ENCODE data around the gene TOB1. TPM values are rescaled to one million over a fixed set of nuclear protein-coding genes. Genes with fewer than 3 reads are reported as not detected.

The TOB1 gene
- polyA plus RNA-seq, 2 donors = 32.7 to 52.9 TPM

- Histone ChIP-seq H3K27ac (ENCODE audit: low read depth in 2 of 2, low read length in 1 of 2) (peak overlapping the region in 1 of 2 donors; percentile 42), H3K4me3 (ENCODE audit: low read depth in 1 of 2, low read length in 2 of 2) (no peak overlapping the region), H3K9me3 (ENCODE audit: control insufficient read depth in 2 of 2, insufficient read depth in 1 of 2, low read depth in 1 of 2, low read length in 1 of 2) (no peaks in the 10 kb centered on the region), H3K4me1 (ENCODE audit: control insufficient read depth in 2 of 2, insufficient read depth in 2 of 2, low read length in 1 of 2) (peaks cover 14 to 24% of the 10 kb centered on the region in 2 donors), H3K27me3 (ENCODE audit: control insufficient read depth in 1 of 2, insufficient read depth in 2 of 2, low read length in 2 of 2) (no peaks in the 10 kb centered on the region), H3K36me3 (ENCODE audit: control insufficient read depth in 2 of 2, insufficient read depth in 2 of 2, low read length in 1 of 2) (no peaks in the 10 kb centered on the region)
- WGBS, 2 donors = 83 to 92% methylated on average over 4 of the region's 4 CpGs
Observed at GRCh38 chr17:50906443-50906842, 40.3 kb upstream of the TOB1 start.

DNA sequence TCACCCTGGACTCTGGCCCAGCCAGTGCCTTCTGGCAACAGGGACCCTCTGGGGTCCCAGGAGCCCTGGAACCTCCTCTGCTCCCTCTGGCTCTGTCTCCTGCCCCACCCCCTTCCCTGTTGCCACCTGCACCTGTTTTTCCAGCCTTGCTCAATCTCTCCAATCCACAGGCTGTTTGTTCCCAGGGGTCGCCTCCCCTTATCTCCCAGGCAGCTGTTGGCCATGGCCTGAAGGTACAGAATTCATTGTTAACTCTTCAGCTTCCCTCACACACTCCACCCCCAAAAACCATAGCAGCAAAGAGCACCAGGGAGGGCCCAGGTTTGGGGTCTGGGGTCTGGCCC lies 39.3 kb upstream of the TOB1 start:
- Histone ChIP-seq H3K27ac (ENCODE audit: low read depth in 2 of 2, low read length in 1 of 2) (peak overlapping the region; percentile 94 to 98), H3K27me3 (ENCODE audit: control insufficient read depth in 1 of 2, insufficient read depth in 2 of 2, low read length in 2 of 2) (no peaks in the 10 kb centered on the region), H3K4me3 (ENCODE audit: low read depth in 1 of 2, low read length in 2 of 2) (no peak overlapping the region), H3K36me3 (ENCODE audit: control insufficient read depth in 2 of 2, insufficient read depth in 2 of 2, low read length in 1 of 2) (no peaks in the 10 kb centered on the region), H3K9me3 (ENCODE audit: control insufficient read depth in 2 of 2, insufficient read depth in 1 of 2, low read depth in 1 of 2, low read length in 1 of 2) (no peaks in the 10 kb centered on the region), H3K4me1 (ENCODE audit: control insufficient read depth in 2 of 2, insufficient read depth in 2 of 2, low read length in 1 of 2) (peaks cover 14 to 24% of the 10 kb centered on the region in 2 donors)
- 52 to 58% methylated on average over 1 of the region's 1 CpG for WGBS, 2 donors

DNA sequence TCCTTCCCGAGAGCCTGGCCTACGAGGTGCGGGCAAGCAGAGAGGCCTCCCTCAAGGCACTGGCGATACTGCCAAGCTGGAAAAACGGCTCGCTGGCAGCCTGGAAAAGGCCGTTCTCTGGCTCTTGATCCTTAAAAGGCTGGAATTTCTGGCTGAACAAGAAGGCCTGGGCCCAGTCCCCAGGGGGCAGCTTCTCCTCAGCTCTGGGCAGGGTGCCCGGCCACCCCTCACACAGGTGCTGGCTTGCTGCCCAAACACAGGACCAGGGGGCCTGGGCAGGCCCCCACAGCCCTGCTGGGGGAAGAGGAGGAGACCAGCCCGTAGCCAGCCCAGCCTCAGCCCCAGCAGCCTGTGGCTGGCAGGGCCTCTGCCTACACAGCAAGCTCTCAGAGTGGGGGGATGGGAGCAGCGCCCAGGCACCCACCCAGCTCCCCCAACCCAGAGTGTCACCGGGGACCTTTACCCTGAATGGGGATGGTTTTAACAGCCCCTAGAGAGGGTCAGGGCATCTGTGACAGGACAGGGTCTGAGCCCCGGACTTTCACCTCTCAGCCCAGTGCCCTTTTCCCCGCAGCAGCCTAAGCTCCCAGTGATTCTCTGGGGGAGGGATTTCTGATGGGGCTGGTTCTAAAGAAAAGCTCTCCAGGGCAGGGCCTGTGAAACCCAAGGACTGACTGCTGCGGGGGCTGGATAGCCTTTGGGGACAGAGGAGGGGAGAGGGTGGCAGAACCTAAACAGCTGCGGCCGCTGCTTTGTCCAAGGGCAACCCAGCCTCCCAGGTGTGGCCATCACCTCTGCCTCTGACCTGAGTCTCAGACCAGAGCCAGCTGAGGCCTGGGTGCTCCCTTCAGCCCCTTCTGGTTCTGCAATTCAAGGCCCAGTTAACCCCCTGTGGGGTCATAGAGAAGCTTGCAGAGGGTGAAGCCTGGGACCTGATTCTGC lies 38.6 kb upstream of the TOB1 start:
- Histone ChIP-seq H3K4me1 (ENCODE audit: control insufficient read depth in 2 of 2, insufficient read depth in 2 of 2, low read length in 1 of 2) (peaks cover 14 to 20% of the 10 kb centered on the region in 2 donors), H3K27ac (ENCODE audit: low read depth in 2 of 2, low read length in 1 of 2) (peak overlapping the region; percentile 94 to 98), H3K36me3 (ENCODE audit: control insufficient read depth in 2 of 2, insufficient read depth in 2 of 2, low read length in 1 of 2) (no peaks in the 10 kb centered on the region), H3K27me3 (ENCODE audit: control insufficient read depth in 1 of 2, insufficient read depth in 2 of 2, low read length in 2 of 2) (no peaks in the 10 kb centered on the region), H3K9me3 (ENCODE audit: control insufficient read depth in 2 of 2, insufficient read depth in 1 of 2, low read depth in 1 of 2, low read length in 1 of 2) (no peaks in the 10 kb centered on the region), H3K4me3 (ENCODE audit: low read depth in 1 of 2, low read length in 2 of 2) (no peak overlapping the region)
- 28 to 34% methylated on average over 16 of the region's 16 CpGs for WGBS, 2 donors

- no peaks in the 10 kb centered on the region for H3K27me3 ChIP-seq (ENCODE audit: control insufficient read depth in 1 of 2, insufficient read depth in 2 of 2, low read length in 2 of 2)
- H3K9me3 ChIP-seq (ENCODE audit: control insufficient read depth in 2 of 2, insufficient read depth in 1 of 2, low read depth in 1 of 2, low read length in 1 of 2) = no peaks in the 10 kb centered on the region
- H3K36me3 ChIP-seq (ENCODE audit: control insufficient read depth in 2 of 2, insufficient read depth in 2 of 2, low read length in 1 of 2) = no peaks in the 10 kb centered on the region
- WGBS, 2 donors = 45% methylated on average over 10 of the region's 10 CpGs
- peak overlapping the region; percentile 94 to 98 for H3K27ac ChIP-seq (ENCODE audit: low read depth in 2 of 2, low read length in 1 of 2)
- no peak overlapping the region for H3K4me3 ChIP-seq (ENCODE audit: low read depth in 1 of 2, low read length in 2 of 2)
- H3K4me1 ChIP-seq (ENCODE audit: control insufficient read depth in 2 of 2, insufficient read depth in 2 of 2, low read length in 1 of 2) = peaks cover 14 to 18% of the 10 kb centered on the region in 2 donors
Observed at GRCh38 chr17:50903604-50904517, 37.7 kb upstream of the TOB1 start.

GRCh38 chr17:50902372-50903353 lies 36.5 kb upstream of the TOB1 start:
- Histone ChIP-seq H3K36me3 (ENCODE audit: control insufficient read depth in 2 of 2, insufficient read depth in 2 of 2, low read length in 1 of 2) (no peaks in the 10 kb centered on the region), H3K27me3 (ENCODE audit: control insufficient read depth in 1 of 2, insufficient read depth in 2 of 2, low read length in 2 of 2) (no peaks in the 10 kb centered on the region), H3K27ac (ENCODE audit: low read depth in 2 of 2, low read length in 1 of 2) (peak overlapping the region; percentile 88 to 98), H3K9me3 (ENCODE audit: control insufficient read depth in 2 of 2, insufficient read depth in 1 of 2, low read depth in 1 of 2, low read length in 1 of 2) (no peaks in the 10 kb centered on the region), H3K4me3 (ENCODE audit: low read depth in 1 of 2, low read length in 2 of 2) (no peak overlapping the region), H3K4me1 (ENCODE audit: control insufficient read depth in 2 of 2, insufficient read depth in 2 of 2, low read length in 1 of 2) (peaks cover 11 to 15% of the 10 kb centered on the region in 2 donors)
- 44 to 53% methylated on average over 9 of the region's 9 CpGs for WGBS, 2 donors

- Histone ChIP-seq H3K4me3 (ENCODE audit: low read depth in 1 of 2, low read length in 2 of 2) (no peak overlapping the region), H3K27ac (ENCODE audit: low read depth in 2 of 2, low read length in 1 of 2) (no peak overlapping the region), H3K27me3 (ENCODE audit: control insufficient read depth in 1 of 2, insufficient read depth in 2 of 2, low read length in 2 of 2) (no peaks in the 10 kb centered on the region), H3K36me3 (ENCODE audit: control insufficient read depth in 2 of 2, insufficient read depth in 2 of 2, low read length in 1 of 2) (no peaks in the 10 kb centered on the region), H3K9me3 (ENCODE audit: control insufficient read depth in 2 of 2, insufficient read depth in 1 of 2, low read depth in 1 of 2, low read length in 1 of 2) (no peaks in the 10 kb centered on the region), H3K4me1 (ENCODE audit: control insufficient read depth in 2 of 2, insufficient read depth in 2 of 2, low read length in 1 of 2) (peaks cover 9 to 13% of the 10 kb centered on the region in 2 donors)
- 85 to 93% methylated on average over 7 of the region's 7 CpGs for WGBS, 2 donors
Observed at GRCh38 chr17:50900383-50900892, 34.3 kb upstream of the TOB1 start.

DNA sequence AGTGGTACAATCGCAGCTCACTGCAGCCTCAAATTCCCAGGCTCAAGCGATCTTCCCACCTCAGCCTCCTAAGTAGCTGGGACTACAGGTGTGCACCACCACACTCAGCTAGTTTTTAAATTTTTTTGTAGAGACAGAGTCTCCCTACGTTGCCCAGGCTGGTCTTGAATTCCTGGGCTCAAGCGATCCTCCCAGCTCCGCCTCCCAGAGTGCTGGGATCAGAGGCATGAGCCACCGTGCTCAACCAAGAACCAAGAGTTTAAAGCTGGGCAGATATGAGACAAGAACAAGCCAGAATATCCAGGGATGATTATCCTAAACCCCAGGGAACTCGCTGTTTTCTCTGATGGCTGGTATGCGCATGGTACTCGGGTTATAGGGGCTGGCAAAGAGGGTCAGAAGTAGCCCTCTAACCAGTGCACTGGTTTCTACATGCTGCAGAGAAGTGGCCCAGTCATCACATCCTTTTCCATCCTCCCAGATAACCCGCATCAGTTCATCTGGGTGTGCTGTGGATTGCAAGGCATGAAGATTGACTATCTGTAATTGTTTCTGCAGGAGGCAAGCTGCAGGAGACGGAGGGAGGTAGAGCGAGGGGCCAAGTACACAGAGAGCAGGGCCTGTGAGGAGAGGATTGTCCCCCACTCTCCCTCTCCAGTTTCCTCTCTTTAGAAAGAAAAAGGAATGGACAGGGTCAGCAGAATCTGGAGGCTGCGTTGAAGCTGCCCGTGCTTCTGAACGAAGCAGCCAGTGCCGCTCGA lies 33.6 kb upstream of the TOB1 start:
- no peaks in the 10 kb centered on the region for H3K9me3 ChIP-seq (ENCODE audit: control insufficient read depth in 2 of 2, insufficient read depth in 1 of 2, low read depth in 1 of 2, low read length in 1 of 2)
- H3K4me1 ChIP-seq (ENCODE audit: control insufficient read depth in 2 of 2, insufficient read depth in 2 of 2, low read length in 1 of 2) = peaks cover 3 to 6% of the 10 kb centered on the region in 2 donors
- H3K27me3 ChIP-seq (ENCODE audit: control insufficient read depth in 1 of 2, insufficient read depth in 2 of 2, low read length in 2 of 2) = no peaks in the 10 kb centered on the region
- WGBS, 2 donors = 91% methylated on average over 17 of the region's 17 CpGs
- no peak overlapping the region for H3K27ac ChIP-seq (ENCODE audit: low read depth in 2 of 2, low read length in 1 of 2)
- H3K4me3 ChIP-seq (ENCODE audit: low read depth in 1 of 2, low read length in 2 of 2) = no peak overlapping the region
- no peaks in the 10 kb centered on the region for H3K36me3 ChIP-seq (ENCODE audit: control insufficient read depth in 2 of 2, insufficient read depth in 2 of 2, low read length in 1 of 2)

DNA sequence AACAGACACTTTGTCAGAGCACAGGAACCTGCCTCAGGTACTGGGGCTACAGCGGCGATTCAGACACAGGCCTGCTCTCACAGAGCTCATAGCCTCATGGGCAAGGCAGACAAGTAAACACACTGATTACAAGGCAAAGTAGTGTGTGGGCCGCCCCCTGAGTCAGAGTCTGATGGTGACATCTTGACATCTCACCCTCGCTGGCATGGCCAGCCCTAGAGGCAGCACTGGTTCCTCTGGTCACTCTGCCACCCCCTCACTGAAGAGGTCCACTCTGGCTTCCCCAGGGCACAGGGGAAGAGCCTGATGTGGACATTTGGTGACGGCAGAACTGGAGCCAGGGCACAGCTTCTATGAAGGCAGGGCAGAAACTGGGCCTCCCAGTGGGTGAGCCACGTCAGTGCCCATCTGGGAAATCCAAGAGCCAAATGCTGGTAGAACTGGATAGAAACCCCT lies 32.9 kb upstream of the TOB1 start:
- Histone ChIP-seq H3K4me1 (ENCODE audit: control insufficient read depth in 2 of 2, insufficient read depth in 2 of 2, low read length in 1 of 2) (peaks cover 2 to 4% of the 10 kb centered on the region in 2 donors), H3K9me3 (ENCODE audit: control insufficient read depth in 2 of 2, insufficient read depth in 1 of 2, low read depth in 1 of 2, low read length in 1 of 2) (no peaks in the 10 kb centered on the region), H3K27ac (ENCODE audit: low read depth in 2 of 2, low read length in 1 of 2) (no peak overlapping the region), H3K27me3 (ENCODE audit: control insufficient read depth in 1 of 2, insufficient read depth in 2 of 2, low read length in 2 of 2) (no peaks in the 10 kb centered on the region), H3K4me3 (ENCODE audit: low read depth in 1 of 2, low read length in 2 of 2) (no peak overlapping the region), H3K36me3 (ENCODE audit: control insufficient read depth in 2 of 2, insufficient read depth in 2 of 2, low read length in 1 of 2) (no peaks in the 10 kb centered on the region)
- WGBS, 2 donors = 93 to 98% methylated on average over 6 of the region's 6 CpGs

Data from esophagus (tissue), 2 donors.